Measurements from ENCODE around the gene FAM180B. TPM values are rescaled to one million over a fixed set of nuclear protein-coding genes. Genes with fewer than 3 reads are reported as not detected.

The FAM180B gene
- total and polyA plus RNA-seq, 2 of the 13 experiments (the other 11 are each of a cell fraction or from before 2014, with no cell fraction given) = 0.40 to 1.0 TPM

- TF ChIP-seq RBM22 (optimal IDR thresholded peaks at IDR 0.05; ENCODE audit: low read length) (peak; percentile 98), RFX1 (IDR thresholded peaks at IDR 0.05) (peak; percentile 86), NFKB2 (CRISPR knock-in tag; IDR thresholded peaks at IDR 0.05; ENCODE audit: borderline replicate concordance) (peak; percentile 76; the same call in 1 of the 2 replicates), ZFAT (CRISPR knock-in tag; conservative IDR thresholded peaks at IDR 0.05) (no peak), YEATS4 (CRISPR knock-in tag; IDR thresholded peaks at IDR 0.05; ENCODE audit: borderline replicate concordance) (peak; percentile 96), ZIK1 (CRISPR knock-in tag; IDR thresholded peaks at IDR 0.05; ENCODE audit: borderline replicate concordance, low read depth) (no peak), CEBPZ (IDR thresholded peaks at IDR 0.05; ENCODE audit: low read length) (no peak), XBP1 (CRISPR knock-in tag; IDR thresholded peaks at IDR 0.05) (no peak), GATA4 (IDR thresholded peaks at IDR 0.05; ENCODE audit: borderline replicate concordance, low read depth) (peak; percentile 58; the same call in 1 of the 2 replicates), ZUFSP (CRISPR knock-in tag; IDR thresholded peaks at IDR 0.05; ENCODE audit: borderline replicate concordance) (no peak), ZNF496 (CRISPR knock-in tag; IDR thresholded peaks at IDR 0.05; ENCODE audit: insufficient replicate concordance) (no peak), ARNT2 (CRISPR knock-in tag; IDR thresholded peaks at IDR 0.05; ENCODE audit: low read depth) (peak; percentile 66), ZNF644 (CRISPR knock-in tag; IDR thresholded peaks at IDR 0.05; ENCODE audit: low read depth) (0 out of 2 replicates have a peak, but pooled peaks have one; percentile 41), ZXDC (CRISPR knock-in tag; IDR thresholded peaks at IDR 0.05) (peak; percentile 87; the same call in 1 of the 2 replicates), ZNF589 (CRISPR knock-in tag; conservative IDR thresholded peaks at IDR 0.05) (peak; percentile 83)
- TF ChIP-seq, protein P1, sequence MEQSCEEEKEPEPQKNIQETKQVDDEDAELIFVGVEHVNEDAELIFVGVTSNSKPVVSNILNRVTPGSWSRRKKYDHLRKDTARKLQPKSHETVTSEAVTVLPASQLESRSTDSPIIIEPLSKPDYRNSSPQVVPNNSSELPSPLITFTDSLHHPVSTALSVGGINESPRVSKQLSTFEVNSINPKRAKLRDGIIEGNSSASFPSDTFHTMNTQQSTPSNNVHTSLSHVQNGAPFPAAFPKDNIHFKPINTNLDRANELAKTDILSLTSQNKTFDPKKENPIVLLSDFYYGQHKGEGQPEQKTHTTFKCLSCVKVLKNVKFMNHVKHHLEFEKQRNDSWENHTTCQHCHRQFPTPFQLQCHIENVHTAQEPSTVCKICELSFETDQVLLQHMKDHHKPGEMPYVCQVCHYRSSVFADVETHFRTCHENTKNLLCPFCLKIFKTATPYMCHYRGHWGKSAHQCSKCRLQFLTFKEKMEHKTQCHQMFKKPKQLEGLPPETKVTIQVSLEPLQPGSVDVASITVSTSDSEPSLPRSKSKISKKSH (CRISPR knock-in tag; IDR thresholded peaks at IDR 0.05; ENCODE audit: borderline replicate concordance) = peak; percentile 95
- TF ChIP-seq, protein P2, sequence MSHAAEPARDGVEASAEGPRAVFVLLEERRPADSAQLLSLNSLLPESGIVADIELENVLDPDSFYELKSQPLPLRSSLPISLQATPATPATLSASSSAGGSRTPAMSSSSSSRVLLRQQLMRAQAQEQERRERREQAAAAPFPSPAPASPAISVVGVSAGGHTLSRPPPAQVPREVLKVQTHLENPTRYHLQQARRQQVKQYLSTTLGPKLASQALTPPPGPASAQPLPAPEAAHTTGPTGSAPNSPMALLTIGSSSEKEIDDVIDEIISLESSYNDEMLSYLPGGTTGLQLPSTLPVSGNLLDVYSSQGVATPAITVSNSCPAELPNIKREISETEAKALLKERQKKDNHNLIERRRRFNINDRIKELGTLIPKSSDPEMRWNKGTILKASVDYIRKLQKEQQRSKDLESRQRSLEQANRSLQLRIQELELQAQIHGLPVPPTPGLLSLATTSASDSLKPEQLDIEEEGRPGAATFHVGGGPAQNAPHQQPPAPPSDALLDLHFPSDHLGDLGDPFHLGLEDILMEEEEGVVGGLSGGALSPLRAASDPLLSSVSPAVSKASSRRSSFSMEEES (CRISPR knock-in tag; IDR thresholded peaks at IDR 0.05) = peak; percentile 79
These were observed 7.7 kb upstream of the FAM180B start, which contains the start of the genes KBTBD4 and NDUFS3 (continued) for GRCh38 chr11:47578524-47579494.
